Measurements from ENCODE around the gene NMB. TPM values are rescaled to one million over a fixed set of nuclear protein-coding genes. Genes with fewer than 3 reads are reported as not detected.

Gene NMB
- polyA plus RNA-seq, 1 experiment, result 4.3 TPM

GRCh38 chr15:84685304-84685703, 27.3 kb upstream of the NMB start:
- TF ChIP-seq CTCF (IDR thresholded peaks at IDR 0.05; ENCODE audit: insufficient read depth, low read depth, low read length), result no peak
- DNase-seq (ENCODE audit: low read depth), result peak; percentile 61
- H3K27me3 ChIP-seq (ENCODE audit: control insufficient read depth, insufficient read depth, low read length), result no peaks in the 10 kb centered on the region
- CTCF ChIA-PET, result interaction anchor here (0.7 to 1.1 kb wide), 2 partner anchors 114 to 236 kb away, joined by 3 read pairs; no protein-coding TSS in a partner anchor
- H3K4me3 ChIP-seq (ENCODE audit: low read depth, low read length), result no peak overlapping the region
- POLR2A ChIA-PET, result interaction anchor here (0.6 kb wide), 1 partner anchor 51 kb away, joined by 6 read pairs; no protein-coding TSS in a partner anchor
- no peaks in the 10 kb centered on the region; the same call in 1 of the 2 replicates for H3K36me3 ChIP-seq (ENCODE audit: control insufficient read depth, insufficient read depth, low read length)

GRCh38 chr15:84684092-84684491, 26.1 kb upstream of the NMB start:
- H3K27me3 ChIP-seq (ENCODE audit: control insufficient read depth, insufficient read depth, low read length), result no peaks in the 10 kb centered on the region
- no peak for DNase-seq (ENCODE audit: low read depth)
- CTCF ChIA-PET, result no interaction called here
- TF ChIP-seq CTCF (IDR thresholded peaks at IDR 0.05; ENCODE audit: insufficient read depth, low read depth, low read length), result no peak
- POLR2A ChIA-PET, result no interaction called here
- no peak overlapping the region for H3K4me3 ChIP-seq (ENCODE audit: low read depth, low read length)
- no peaks in the 10 kb centered on the region; the same call in 1 of the 2 replicates for H3K36me3 ChIP-seq (ENCODE audit: control insufficient read depth, insufficient read depth, low read length)

GRCh38 chr15:84681831-84682230, 23.8 kb upstream of the NMB start:
- Histone ChIP-seq H3K4me3 (ENCODE audit: low read depth, low read length) (no peak overlapping the region), H3K27me3 (ENCODE audit: control insufficient read depth, insufficient read depth, low read length) (no peaks in the 10 kb centered on the region), H3K36me3 (ENCODE audit: control insufficient read depth, insufficient read depth, low read length) (peaks cover 3% of the 10 kb centered on the region; the same call in 1 of the 2 replicates)
- ChIA-PET POLR2A (no interaction called here), CTCF (no interaction called here)
- no peak for DNase-seq (ENCODE audit: low read depth)
- TF ChIP-seq CTCF (IDR thresholded peaks at IDR 0.05; ENCODE audit: insufficient read depth, low read depth, low read length), result no peak

GRCh38 chr15:84671211-84671610, 13.2 kb upstream of the NMB start:
- no peaks in the 10 kb centered on the region for H3K27me3 ChIP-seq (ENCODE audit: control insufficient read depth, insufficient read depth, low read length)
- no peaks in the 10 kb centered on the region for H3K36me3 ChIP-seq (ENCODE audit: control insufficient read depth, insufficient read depth, low read length)
- ChIA-PET CTCF (interaction anchor here (0.6 to 1.3 kb wide), 3 partner anchors 17 to 72 kb away, joined by 3 to 4 read pairs (median 3); no protein-coding TSS in a partner anchor), POLR2A (interaction anchor here (0.5 to 0.6 kb wide), 2 partner anchors 10 to 19 kb away, joined by 3 to 17 read pairs; no protein-coding TSS in a partner anchor)
- no peak overlapping the region for H3K4me3 ChIP-seq (ENCODE audit: low read depth, low read length)
- TF ChIP-seq CTCF (IDR thresholded peaks at IDR 0.05; ENCODE audit: insufficient read depth, low read depth, low read length), result no peak
- peak; percentile 56 for DNase-seq (ENCODE audit: low read depth)

- POLR2A ChIA-PET, result no interaction called here
- no peak for TF ChIP-seq CTCF (IDR thresholded peaks at IDR 0.05; ENCODE audit: insufficient read depth, low read depth, low read length)
- no peaks in the 10 kb centered on the region for H3K27me3 ChIP-seq (ENCODE audit: control insufficient read depth, insufficient read depth, low read length)
- H3K4me3 ChIP-seq (ENCODE audit: low read depth, low read length), result no peak overlapping the region
- CTCF ChIA-PET, result interaction anchor here (1.0 kb wide), 1 partner anchor 16 kb away, joined by 4 read pairs; the partner anchor contains the start of gene WDR73
- no peak for DNase-seq (ENCODE audit: low read depth)
- H3K36me3 ChIP-seq (ENCODE audit: control insufficient read depth, insufficient read depth, low read length), result 0 out of 2 replicates have a peak, but pooled peaks cover 2% of the 10 kb centered on the region
Observed at GRCh38 chr15:84669726-84670125, 11.7 kb upstream of the NMB start.
